Brain microvascular endothelial cell (primary cell): Measurements from ENCODE around the gene SAMD14.

Experiments
- DNase-seq: peaks from one replicate; pipeline ENCODE4 v3.0.0-alpha.2; 2020
- H3K27ac ChIP-seq: fragments of 250-450 bp; sonication (Bioruptor Pico); 2 replicates; pipeline ENCODE4 v1.5.1; 2020; ENCODE audit warnings: mild to moderate bottlenecking, moderate library complexity
- H3K27me3 ChIP-seq: fragments of 250-450 bp; sonication (Bioruptor Pico); replicated peaks from 2 replicates; pipeline ENCODE4 v1.5.1; 2020; ENCODE audit warnings: mild to moderate bottlenecking
- H3K36me3 ChIP-seq: fragments of 250-450 bp; sonication (Bioruptor Pico); replicated peaks from 2 replicates; pipeline ENCODE4 v1.5.1; 2020; ENCODE audit warnings: mild to moderate bottlenecking
- H3K4me3 ChIP-seq: 2 replicates; pipeline ENCODE4 v1.5.1; 2011; ENCODE audit warnings: low read depth, mild to moderate bottlenecking, control low read depth, low read length, moderate library complexity
- CTCF ChIP-seq: IDR thresholded peaks from 2 replicates; pipeline ENCODE4 v1.5.1; 2011; ENCODE audit warnings: low read depth, mild to moderate bottlenecking, moderate library complexity, low read length, control low read depth, inconsistent platforms; ENCODE audit errors: missing control alignments
- in situ Hi-C: cut with HindIII; loops from 2 replicates; pipeline ENCODE4 v1.10.0; 2017; ENCODE audit warnings: low sequenced_read_pairs, low pct_ligation_motif_present

SAMD14 gene

GRCh38 chr17:50120475-50121253 lies 9.3 kb downstream of the SAMD14 start:
- Histone ChIP-seq H3K36me3 (no peaks in the 10 kb centered on the region), H3K4me3 (no peak overlapping the region), H3K27me3 (no peaks in the 10 kb centered on the region), H3K27ac (no peak overlapping the region)
- DNase-seq = no peak
- no peak for TF ChIP-seq CTCF
- in situ Hi-C loops = no loop called here

DNA sequence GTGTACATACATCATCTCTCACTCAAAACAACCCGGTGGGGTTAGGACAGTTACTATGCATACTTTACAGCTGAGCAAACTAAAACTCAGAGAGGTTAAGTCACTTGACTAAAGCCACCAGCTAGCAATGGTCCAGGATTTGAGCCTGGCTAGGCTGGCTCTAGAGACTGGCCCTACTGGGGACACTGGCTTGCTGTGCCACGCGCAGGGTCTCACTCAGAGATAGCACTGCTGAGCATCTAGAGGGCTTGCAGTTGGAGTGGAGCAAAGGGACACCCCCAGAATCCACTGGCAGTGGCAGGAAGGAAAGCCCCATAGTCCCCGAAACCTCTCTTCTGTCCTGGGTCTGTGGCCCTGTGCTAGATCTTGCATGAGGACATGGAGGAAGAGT lies 11.1 kb downstream of the SAMD14 start:
- in situ Hi-C loops = no loop called here
- no peak for TF ChIP-seq CTCF
- Histone ChIP-seq H3K27ac (no peak overlapping the region), H3K4me3 (no peak overlapping the region), H3K36me3 (no peaks in the 10 kb centered on the region), H3K27me3 (no peaks in the 10 kb centered on the region)
- DNase-seq = no peak

GRCh38 chr17:50118076-50118827 lies 11.7 kb downstream of the SAMD14 start:
- no peak for DNase-seq
- in situ Hi-C loops = no loop called here
- H3K27me3 ChIP-seq = no peaks in the 10 kb centered on the region
- no peak overlapping the region for H3K4me3 ChIP-seq
- TF ChIP-seq CTCF = no peak
- H3K27ac ChIP-seq = no peak overlapping the region
- no peaks in the 10 kb centered on the region for H3K36me3 ChIP-seq

- Histone ChIP-seq H3K27ac (no peak overlapping the region), H3K4me3 (no peak overlapping the region), H3K36me3 (no peaks in the 10 kb centered on the region), H3K27me3 (no peaks in the 10 kb centered on the region)
- peak; percentile 49 for TF ChIP-seq CTCF
- in situ Hi-C loops = no loop called here
- DNase-seq = no peak
Observed at GRCh38 chr17:50117202-50118051, 12.5 kb downstream of the SAMD14 start.

DNA sequence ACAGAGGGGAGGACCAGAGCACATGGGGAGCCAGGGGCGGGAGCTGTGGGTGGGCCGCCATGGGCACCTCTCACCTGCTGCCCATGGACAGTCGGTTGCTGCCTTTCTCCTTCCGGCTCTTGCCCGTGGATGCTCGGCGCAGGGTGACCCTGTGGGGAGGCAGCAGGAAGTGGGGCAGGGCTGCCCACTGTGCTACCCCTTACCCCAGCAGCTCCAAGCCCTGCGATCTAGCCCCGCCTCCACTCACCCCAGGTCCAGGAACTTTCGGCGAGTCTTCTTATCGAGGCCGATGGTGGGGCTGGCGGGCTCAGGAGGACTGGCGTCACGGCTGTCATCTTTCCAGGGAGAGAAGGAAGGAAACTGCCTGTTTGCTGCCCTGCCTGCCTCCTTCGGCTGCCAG lies 14.2 kb downstream of the SAMD14 start:
- TF ChIP-seq CTCF = no peak
- no peak for DNase-seq
- no peaks in the 10 kb centered on the region for H3K27me3 ChIP-seq
- H3K36me3 ChIP-seq = no peaks in the 10 kb centered on the region
- H3K4me3 ChIP-seq = no peak overlapping the region
- in situ Hi-C loops = no loop called here
- no peak overlapping the region for H3K27ac ChIP-seq
